ENCODE measurements around the gene RASGEF1C.

The RASGEF1C gene

GRCh38 chr5:180179442-180180420 is 29.3 kb downstream of the RASGEF1C start:
- DNase-seq (ENCODE audit: low spot score), result no peak

GRCh38 chr5:180178531-180179441 is 30.2 kb downstream of the RASGEF1C start:
- no peak for DNase-seq (ENCODE audit: low spot score)

GRCh38 chr5:180176191-180176590 is 32.8 kb downstream of the RASGEF1C start:
- DNase-seq (ENCODE audit: low spot score), result no peak

- DNase-seq (ENCODE audit: low spot score), result no peak
These were observed 34.0 kb downstream of the RASGEF1C start for GRCh38 chr5:180175015-180175431.

GRCh38 chr5:180174587-180174972 is 34.4 kb downstream of the RASGEF1C start:
- no peak for DNase-seq (ENCODE audit: low spot score)

GRCh38 chr5:180173875-180174586 is 35.0 kb downstream of the RASGEF1C start:
- no peak for DNase-seq (ENCODE audit: low spot score)

GRCh38 chr5:180173198-180173544 is 35.8 kb downstream of the RASGEF1C start:
- DNase-seq (ENCODE audit: low spot score), result no peak

GRCh38 chr5:180172447-180173197 is 36.4 kb downstream of the RASGEF1C start:
- no peak for DNase-seq (ENCODE audit: low spot score)

GRCh38 chr5:180171568-180172094 is 37.4 kb downstream of the RASGEF1C start:
- peak; percentile 57 for DNase-seq (ENCODE audit: low spot score)

GRCh38 chr5:180170810-180171567 is 38.0 kb downstream of the RASGEF1C start:
- DNase-seq (ENCODE audit: low spot score), result no peak

GRCh38 chr5:180170106-180170809 is 38.8 kb downstream of the RASGEF1C start:
- DNase-seq (ENCODE audit: low spot score), result peak; percentile 69

- DNase-seq (ENCODE audit: low spot score), result no peak
These were observed 39.5 kb downstream of the RASGEF1C start for GRCh38 chr5:180169248-180170105.

GRCh38 chr5:180168758-180169157 is 40.3 kb downstream of the RASGEF1C start:
- DNase-seq (ENCODE audit: low spot score), result no peak

- DNase-seq (ENCODE audit: low spot score), result no peak
These were observed 42.8 kb downstream of the RASGEF1C start for GRCh38 chr5:180166176-180166575.

- DNase-seq (ENCODE audit: low spot score), result no peak
These were observed 46.7 kb downstream of the RASGEF1C start for GRCh38 chr5:180162304-180162661.

GRCh38 chr5:180161420-180162303 is 47.3 kb downstream of the RASGEF1C start:
- DNase-seq (ENCODE audit: low spot score), result peak; percentile 60

- DNase-seq (ENCODE audit: low spot score), result peak; percentile 49
These were observed 48.2 kb downstream of the RASGEF1C start for GRCh38 chr5:180160789-180161188.

GRCh38 chr5:180160215-180160614 is 48.8 kb downstream of the RASGEF1C start:
- DNase-seq (ENCODE audit: low spot score), result peak; percentile 44

Data from left forelimb (tissue), 1 donor.